Effector memory CD4-positive, alpha-beta T cell (primary cell): ENCODE measurements around the gene EPB41L5.
"Not testable (repeated sequence)": the region's sequence is repeated elsewhere in the genome, so short reads cannot be mapped to it uniquely, and the experiment has no call there.

Experiments
- DNase-seq, 3 donors: peaks; one replicate each; pipeline ENCODE4 v3.0.0-alpha.2; 2020
- H3K27ac ChIP-seq: 2 replicates; pipeline ENCODE4 v1.7.0; 2013; ENCODE audit warnings: mild to moderate bottlenecking, low read length, moderate library complexity; ENCODE audit not compliant: insufficient read depth, poor library complexity, severe bottlenecking
- H3K27me3 ChIP-seq: replicated peaks from 2 replicates; pipeline ENCODE4 v1.7.0; 2013; ENCODE audit warnings: mild to moderate bottlenecking, low read length; ENCODE audit not compliant: insufficient read depth, control insufficient read depth, poor library complexity, severe bottlenecking
- H3K36me3 ChIP-seq: 2 replicates; pipeline ENCODE4 v1.7.0; 2013; ENCODE audit warnings: mild to moderate bottlenecking, low read length, moderate library complexity; ENCODE audit not compliant: control insufficient read depth, insufficient read depth
- H3K4me1 ChIP-seq: 2 replicates; pipeline ENCODE4 v1.7.0; 2013; ENCODE audit warnings: low read length, mild to moderate bottlenecking; ENCODE audit not compliant: control insufficient read depth, insufficient read depth, poor library complexity, severe bottlenecking
- H3K4me3 ChIP-seq: 2 replicates; pipeline ENCODE4 v1.7.0; 2013; ENCODE audit warnings: low read length, low read depth, mild to moderate bottlenecking; ENCODE audit not compliant: insufficient read depth, poor library complexity, severe bottlenecking
- H3K9me3 ChIP-seq: 2 replicates; pipeline ENCODE4 v1.7.0; 2013; ENCODE audit warnings: mild to moderate bottlenecking, low read length, moderate library complexity; ENCODE audit not compliant: control insufficient read depth

The EPB41L5 gene

DNA sequence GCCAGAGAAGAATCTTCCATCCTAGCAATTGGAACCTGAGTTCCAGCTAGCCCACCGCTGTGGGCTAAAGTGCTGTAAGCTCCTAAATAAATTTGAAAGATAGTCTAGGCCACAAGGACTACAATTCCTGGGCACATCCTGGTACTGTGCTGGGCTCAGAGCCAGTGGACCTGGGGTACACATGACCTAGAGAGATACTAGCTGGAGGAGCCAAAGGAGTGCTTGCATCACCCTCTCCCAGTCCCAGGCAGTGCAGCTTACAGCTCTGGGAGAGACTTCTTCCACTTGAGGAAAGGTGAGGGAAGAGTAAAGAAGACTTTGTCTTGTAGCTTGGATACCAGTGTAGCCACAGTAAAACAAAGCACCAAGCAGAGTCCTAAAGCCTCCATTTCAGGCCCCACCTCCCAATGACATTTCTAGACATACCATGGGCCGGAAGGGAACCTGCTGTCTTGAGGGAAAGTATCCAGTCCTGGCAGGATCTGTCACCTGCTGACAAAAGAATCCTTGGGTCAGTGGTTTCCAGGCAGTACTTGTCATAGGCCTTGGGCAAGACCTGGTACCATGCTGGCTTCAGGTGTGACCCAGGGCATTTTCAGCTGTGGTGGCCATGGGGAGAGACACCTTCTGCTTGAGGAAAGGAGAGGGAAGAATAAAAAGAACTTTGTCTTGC lies 120.8 kb downstream of the EPB41L5 start:
- H3K9me3 ChIP-seq = no peaks in the 10 kb centered on the region
- no peak overlapping the region for H3K27ac ChIP-seq
- no peaks in the 10 kb centered on the region for H3K27me3 ChIP-seq
- DNase-seq = no peak
- H3K36me3 ChIP-seq = no peaks in the 10 kb centered on the region
- H3K4me3 ChIP-seq = no peak overlapping the region
- H3K4me1 ChIP-seq = no peaks in the 10 kb centered on the region

GRCh38 chr2:120134263-120134662 lies 121.4 kb downstream of the EPB41L5 start:
- Histone ChIP-seq H3K27ac (no peak overlapping the region), H3K9me3 (no peaks in the 10 kb centered on the region), H3K4me3 (no peak overlapping the region), H3K27me3 (no peaks in the 10 kb centered on the region), H3K4me1 (no peaks in the 10 kb centered on the region), H3K36me3 (no peaks in the 10 kb centered on the region)
- no peak for DNase-seq

GRCh38 chr2:120135013-120135412 lies 122.1 kb downstream of the EPB41L5 start:
- H3K4me1 ChIP-seq, DNase-seq, H3K27ac ChIP-seq, H3K4me3 ChIP-seq, H3K9me3 ChIP-seq, H3K27me3 ChIP-seq, H3K36me3 ChIP-seq: not testable (repeated sequence)

DNA sequence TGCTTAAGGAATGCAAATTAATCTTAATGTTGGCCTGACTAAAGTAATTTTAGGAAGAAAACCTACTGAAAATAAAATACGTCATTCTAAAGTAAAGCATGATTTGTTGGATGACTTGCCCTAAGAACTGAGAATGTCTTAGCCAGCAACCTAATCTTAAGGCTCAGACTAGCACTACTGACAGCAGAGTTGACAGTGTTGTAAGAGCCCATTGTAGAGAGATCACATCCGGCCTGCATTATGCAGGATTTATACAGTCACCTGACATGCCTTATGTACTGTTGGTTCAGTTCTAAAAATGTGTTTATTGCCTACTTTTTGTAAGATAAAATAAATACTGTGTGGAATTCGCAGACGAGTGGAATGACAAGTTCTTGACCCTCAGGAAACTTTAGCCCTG lies 128.0 kb downstream of the EPB41L5 start:
- no peak for DNase-seq
- H3K36me3 ChIP-seq = no peaks in the 10 kb centered on the region
- no peak overlapping the region for H3K4me3 ChIP-seq

DNA sequence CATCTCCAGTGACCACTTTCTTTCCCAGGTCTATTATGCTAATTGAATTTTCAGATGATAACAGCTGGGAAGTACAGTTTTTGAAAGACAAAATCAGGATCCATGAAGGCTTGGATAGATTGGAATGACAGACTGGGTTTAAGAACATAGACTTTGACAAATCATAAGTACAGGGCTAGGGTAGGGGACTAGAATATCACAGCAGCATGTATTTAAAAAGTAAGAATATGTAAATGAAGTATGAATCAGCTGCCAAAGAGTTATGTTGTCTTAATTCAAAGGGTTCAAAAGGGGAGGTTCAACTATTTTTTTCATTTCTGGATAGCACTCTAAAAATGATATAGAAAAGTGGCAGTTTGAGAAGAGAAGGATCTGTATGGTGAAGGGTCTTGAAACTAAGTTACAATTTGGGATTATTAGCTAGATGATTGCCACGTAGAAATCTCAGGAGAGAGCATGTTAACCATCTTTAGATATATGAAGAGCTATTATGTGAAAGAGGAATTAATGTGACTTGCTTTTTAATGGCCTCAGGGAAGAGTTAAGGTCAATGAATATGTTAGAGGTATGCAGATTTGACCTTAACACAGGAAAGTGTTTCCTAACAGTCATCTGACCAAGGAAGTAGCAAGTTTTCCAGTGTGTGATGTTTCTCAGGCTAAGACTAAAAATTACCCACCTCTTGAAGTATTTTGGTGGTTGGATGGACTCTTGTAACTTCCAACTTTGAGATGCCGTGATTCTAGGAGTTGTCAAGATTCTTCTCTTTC lies 128.6 kb downstream of the EPB41L5 start:
- no peak for DNase-seq
- Histone ChIP-seq H3K27ac (no peak overlapping the region), H3K36me3 (no peaks in the 10 kb centered on the region), H3K9me3 (no peaks in the 10 kb centered on the region), H3K4me1 (no peaks in the 10 kb centered on the region), H3K4me3 (no peak overlapping the region), H3K27me3 (no peaks in the 10 kb centered on the region)

More for the DNA sequence above, 128.0 kb downstream of the EPB41L5 start:
- H3K27ac ChIP-seq = no peak overlapping the region
- H3K9me3 ChIP-seq = no peaks in the 10 kb centered on the region
- no peaks in the 10 kb centered on the region for H3K4me1 ChIP-seq
- no peaks in the 10 kb centered on the region for H3K27me3 ChIP-seq

DNA sequence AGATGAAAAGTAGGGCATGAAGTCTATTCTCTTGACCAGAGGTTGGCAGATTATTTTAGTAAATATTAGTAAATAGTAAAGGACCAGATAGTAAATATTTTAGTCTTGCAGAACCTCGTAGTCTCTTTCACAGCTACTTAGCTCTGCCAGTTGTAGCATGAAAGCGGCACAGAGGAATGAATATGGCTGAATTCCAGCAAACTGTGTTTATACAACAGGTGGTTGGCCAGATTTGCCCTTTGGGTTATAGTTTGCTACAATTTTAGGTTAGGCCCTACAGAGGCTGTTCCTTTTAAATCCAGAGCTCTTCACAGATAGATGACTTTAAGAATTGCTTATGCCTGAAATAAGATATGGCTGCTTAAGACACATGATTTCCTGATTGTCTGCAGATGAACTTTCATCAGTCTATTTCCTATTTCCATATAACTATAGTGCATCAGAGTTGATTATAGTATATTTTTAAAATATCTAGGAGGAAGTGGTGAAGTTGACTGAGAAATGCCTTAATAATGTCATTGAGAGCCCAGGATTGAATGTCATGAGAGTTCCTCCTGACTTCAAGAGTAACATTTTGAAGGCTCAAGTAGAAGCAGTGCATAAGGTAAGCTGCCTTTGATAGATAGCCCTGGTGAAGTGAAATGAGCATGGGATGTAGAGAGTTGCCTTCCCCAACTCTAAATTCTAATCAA lies 129.8 kb downstream of the EPB41L5 start:
- no peaks in the 10 kb centered on the region for H3K36me3 ChIP-seq
- H3K27me3 ChIP-seq = no peaks in the 10 kb centered on the region
- H3K27ac ChIP-seq = no peak overlapping the region
- DNase-seq = no peak
- H3K9me3 ChIP-seq = no peaks in the 10 kb centered on the region
- H3K4me1 ChIP-seq = no peaks in the 10 kb centered on the region
- H3K4me3 ChIP-seq = no peak overlapping the region

DNA sequence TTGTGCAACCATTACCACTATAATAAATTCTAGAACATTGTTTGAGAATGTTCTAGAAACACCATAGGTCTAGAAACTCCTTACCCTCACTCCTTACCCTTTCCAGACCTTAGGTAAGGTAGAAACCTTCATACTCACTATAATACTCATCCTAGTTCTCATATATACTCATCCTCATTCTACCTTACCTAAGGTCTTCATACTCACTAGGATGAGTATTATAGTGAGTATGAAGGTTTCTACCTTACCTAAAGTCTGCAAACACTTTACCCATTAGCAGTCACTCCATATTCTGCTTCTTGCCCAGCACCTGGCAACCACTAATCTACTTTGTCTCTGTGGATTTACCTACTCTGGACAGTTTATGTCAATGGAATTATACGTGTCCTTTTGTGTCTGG lies 135.4 kb downstream of the EPB41L5 start:
- no peak for DNase-seq
- H3K4me3 ChIP-seq = no peak overlapping the region
- H3K27ac ChIP-seq = no peak overlapping the region
- no peaks in the 10 kb centered on the region for H3K9me3 ChIP-seq
- H3K4me1 ChIP-seq = no peaks in the 10 kb centered on the region
- no peaks in the 10 kb centered on the region for H3K36me3 ChIP-seq
- no peaks in the 10 kb centered on the region for H3K27me3 ChIP-seq

DNA sequence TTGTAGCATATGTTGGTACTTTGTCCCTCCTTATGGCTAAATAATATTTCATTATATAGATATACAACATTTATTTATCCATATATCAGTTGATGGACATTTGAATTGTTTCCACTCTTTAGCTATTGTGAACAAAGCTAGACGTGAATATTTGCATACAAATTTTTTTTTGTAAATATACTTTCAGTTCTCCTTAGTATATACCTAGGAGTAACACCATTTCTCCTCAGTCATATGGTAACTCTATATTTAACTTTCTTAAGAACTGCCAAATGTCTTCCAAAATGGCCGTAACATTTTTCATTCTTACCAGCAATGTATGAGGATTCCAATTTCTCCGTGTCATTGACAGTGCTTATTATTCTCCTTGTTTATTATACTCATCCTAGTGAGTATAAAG lies 135.8 kb downstream of the EPB41L5 start:
- Histone ChIP-seq H3K27ac (no peak overlapping the region), H3K4me1 (no peaks in the 10 kb centered on the region), H3K36me3 (no peaks in the 10 kb centered on the region), H3K27me3 (no peaks in the 10 kb centered on the region), H3K4me3 (no peak overlapping the region), H3K9me3 (no peaks in the 10 kb centered on the region)
- no peak for DNase-seq

DNA sequence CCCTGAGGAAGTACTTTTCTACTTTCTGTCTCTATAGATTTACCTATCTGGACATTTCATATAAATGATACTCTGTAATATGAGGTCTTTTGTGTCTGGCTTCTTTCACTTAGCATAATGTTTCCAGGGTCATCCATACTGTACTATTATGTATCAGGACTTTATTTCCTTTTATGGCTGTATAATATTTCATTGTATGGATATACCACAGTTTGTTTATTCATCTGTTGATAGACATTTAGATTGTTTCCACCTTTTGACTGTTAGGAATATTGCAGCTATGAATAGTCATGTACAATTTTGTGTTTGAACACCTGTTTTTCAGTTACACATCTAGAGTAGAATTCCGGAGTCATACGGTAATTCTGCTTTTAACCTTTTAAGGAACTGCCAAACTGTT lies 136.5 kb downstream of the EPB41L5 start:
- DNase-seq = no peak
- Histone ChIP-seq H3K27ac (no peak overlapping the region), H3K9me3 (no peaks in the 10 kb centered on the region)

GRCh38 chr2:120150040-120150482 lies 137.2 kb downstream of the EPB41L5 start:
- no peaks in the 10 kb centered on the region for H3K9me3 ChIP-seq
- DNase-seq = no peak
- no peaks in the 10 kb centered on the region for H3K27me3 ChIP-seq
- no peak overlapping the region for H3K27ac ChIP-seq
- H3K4me1 ChIP-seq = no peaks in the 10 kb centered on the region
- no peak overlapping the region for H3K4me3 ChIP-seq
- H3K36me3 ChIP-seq = no peaks in the 10 kb centered on the region

More for the DNA sequence above, 136.5 kb downstream of the EPB41L5 start:
- Histone ChIP-seq H3K4me1 (no peaks in the 10 kb centered on the region), H3K4me3 (no peak overlapping the region), H3K36me3 (no peaks in the 10 kb centered on the region), H3K27me3 (no peaks in the 10 kb centered on the region)
